Astrocyte of the cerebellum (primary cell): ENCODE results near the gene MYLK4.

ENCODE experiments used
- DNase-seq: peaks from one replicate; pipeline ENCODE4 v3.0.0-alpha.2; 2011; ENCODE audit warnings: low read depth
- H3K4me3 ChIP-seq: 2 replicates; pipeline ENCODE4 v1.5.1; 2011; ENCODE audit warnings: mild to moderate bottlenecking, low read depth, low read length, moderate library complexity
- CTCF ChIP-seq: IDR thresholded peaks from 2 replicates; pipeline ENCODE4 v1.5.1; 2012; ENCODE audit warnings: low read length, low read depth, moderate library complexity, mild to moderate bottlenecking; ENCODE audit errors: missing control alignments
- in situ Hi-C: cut with HindIII; loops from 2 replicates; pipeline ENCODE4 v1.10.0; 2017; ENCODE audit warnings: low sequenced_read_pairs

The MYLK4 gene

GRCh38 chr6:2725999-2726567 lies 24.6 kb downstream of the MYLK4 start:
- in situ Hi-C loops: no loop called here
- TF ChIP-seq CTCF: no peak
- DNase-seq: peak; percentile 45

DNA sequence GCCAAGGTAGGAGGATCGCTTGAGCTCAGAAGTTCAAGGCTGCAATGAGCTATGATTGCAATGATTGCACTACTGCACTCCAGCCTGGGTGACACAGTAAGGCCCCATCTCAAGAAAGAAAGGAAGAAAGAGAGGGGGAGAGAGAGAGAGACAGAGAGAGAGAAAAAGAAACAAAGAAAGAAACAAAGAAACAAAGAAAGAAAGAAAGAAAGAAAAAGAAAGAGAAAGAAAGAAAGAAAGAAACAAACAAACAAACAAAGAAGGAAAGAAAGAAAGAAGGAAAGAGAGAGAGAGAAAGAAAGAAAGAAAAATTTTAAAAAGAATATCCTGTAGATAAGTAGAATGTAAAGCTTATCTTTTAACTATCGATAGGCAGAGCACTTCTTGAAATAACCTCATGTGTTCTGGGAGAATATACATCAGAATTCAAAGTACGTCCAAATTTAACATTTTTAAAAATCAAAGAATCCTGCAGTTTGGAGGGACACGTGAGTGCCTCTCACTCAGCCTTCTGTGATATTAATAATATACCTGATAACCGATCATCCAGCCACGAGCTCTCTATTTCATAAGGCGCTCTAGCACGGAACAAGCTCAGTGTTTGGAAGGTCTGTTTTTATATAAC lies 25.2 kb downstream of the MYLK4 start:
- in situ Hi-C loops: no loop called here
- no peak for TF ChIP-seq CTCF
- no peak overlapping the region for H3K4me3 ChIP-seq
- DNase-seq: no peak

More at GRCh38 chr6:2725999-2726567, 24.6 kb downstream of the MYLK4 start:
- H3K4me3 ChIP-seq: no peak overlapping the region

GRCh38 chr6:2721219-2721618 lies 29.5 kb downstream of the MYLK4 start:
- no peak for TF ChIP-seq CTCF
- no peak for DNase-seq
- in situ Hi-C loops: no loop called here
- no peak overlapping the region for H3K4me3 ChIP-seq

- no peak for DNase-seq
- in situ Hi-C loops: no loop called here
- H3K4me3 ChIP-seq: no peak overlapping the region
- TF ChIP-seq CTCF: no peak
These were observed 31.6 kb downstream of the MYLK4 start for GRCh38 chr6:2719093-2719455.

GRCh38 chr6:2718334-2719092 lies 32.2 kb downstream of the MYLK4 start:
- no peak for DNase-seq
- no peak overlapping the region for H3K4me3 ChIP-seq
- in situ Hi-C loops: no loop called here
- no peak for TF ChIP-seq CTCF

- no peak for TF ChIP-seq CTCF
- H3K4me3 ChIP-seq: no peak overlapping the region
- in situ Hi-C loops: no loop called here
- DNase-seq: no peak
These were observed 33.6 kb downstream of the MYLK4 start for GRCh38 chr6:2716936-2717700.
